HepG2 (cell line): ENCODE measurements around the gene SERPINA6. TPM values are rescaled to one million over a fixed set of nuclear protein-coding genes. Genes with fewer than 3 reads are reported as not detected.

Experiments used
- ETS1 ChIP-seq: sonication (generic); formaldehyde crosslinking; IDR thresholded peaks from 2 replicates; pipeline ENCODE4 v1.4.0; 2020; ENCODE audit warnings: missing genetic modification reagents
- HHEX ChIP-seq: IDR thresholded peaks from 2 replicates; pipeline ENCODE4 v1.6.1; 2016; ENCODE audit warnings: control low read depth
- JUN ChIP-seq: sonication (generic); formaldehyde crosslinking; IDR thresholded peaks from 2 replicates; pipeline ENCODE4 v1.4.0; 2020; ENCODE audit warnings: mild to moderate bottlenecking, missing genetic modification reagents
- KLF12 ChIP-seq: sonication (generic); formaldehyde crosslinking; IDR thresholded peaks from 2 replicates; pipeline ENCODE4 v1.4.0; 2020; ENCODE audit warnings: missing genetic modification reagents, borderline replicate concordance
- MEF2D ChIP-seq: sonication (generic); formaldehyde crosslinking; IDR thresholded peaks from 2 replicates; pipeline ENCODE4 v1.5.1; 2020; ENCODE audit warnings: mild to moderate bottlenecking, missing genetic modification reagents
- MXD1 ChIP-seq: sonication (generic); formaldehyde crosslinking; IDR thresholded peaks from 2 replicates; pipeline ENCODE4 v1.4.0; 2020; ENCODE audit warnings: mild to moderate bottlenecking, missing genetic modification reagents
- NCOA2 ChIP-seq: sonication (generic); formaldehyde crosslinking; IDR thresholded peaks from 2 replicates; pipeline ENCODE4 v1.8.0; 2022; ENCODE audit warnings: inconsistent platforms
- NFYC ChIP-seq: IDR thresholded peaks from 2 replicates; pipeline ENCODE4 v1.6.1; 2016; ENCODE audit warnings: missing genetic modification reagents, missing compliant biosample characterization
- TBP ChIP-seq: sonication (generic); formaldehyde crosslinking; IDR thresholded peaks from 2 replicates; pipeline ENCODE4 v1.5.0; 2020; ENCODE audit warnings: missing genetic modification reagents
- TOE1 ChIP-seq: sonication (generic); formaldehyde crosslinking; IDR thresholded peaks from 2 replicates; pipeline ENCODE4 v1.4.0; 2020; ENCODE audit warnings: mild to moderate bottlenecking, missing genetic modification reagents
- ZNF124 ChIP-seq: sonication (generic); formaldehyde crosslinking; IDR thresholded peaks from 2 replicates; pipeline ENCODE4 v1.4.0; 2020; ENCODE audit warnings: missing genetic modification reagents
- ZNF543 ChIP-seq: sonication (generic); formaldehyde crosslinking; IDR thresholded peaks from 2 replicates; pipeline ENCODE4 v1.4.0; 2020; ENCODE audit warnings: mild to moderate bottlenecking, missing genetic modification reagents
- ZNF740 ChIP-seq: sonication (generic); formaldehyde crosslinking; IDR thresholded peaks from 2 replicates; pipeline ENCODE4 v1.4.0; 2020; ENCODE audit warnings: missing genetic modification reagents
- ZNF749 ChIP-seq: sonication (generic); formaldehyde crosslinking; IDR thresholded peaks from 2 replicates; pipeline ENCODE4 v1.8.0; 2022; ENCODE audit warnings: mild to moderate bottlenecking, missing genetic modification reagents, moderate library complexity, borderline replicate concordance
- ZNF879 ChIP-seq: sonication (generic); formaldehyde crosslinking; IDR thresholded peaks from 2 replicates; pipeline ENCODE4 v1.8.1; 2023; ENCODE audit warnings: missing genetic modification reagents
- polyA plus RNA-seq, 8 experiments: library from polyadenylated mRNA; depleted of rRNA in 3 of 8; stranded (reverse) in 7 of 8; unstranded in 1 of 8; fragments of >200 nt; fragmentation: Illumina TruSeq in 4 of 8; extraction: Trizol in 4 of 8; gene quantifications; 2 replicates each; pipeline versions ENCODE4 v1.2.1 to v1.2.3, GENCODE V29; 2011 to 2016; ENCODE audit warnings: low read depth in 4 of 8, missing spikeins in 1 of 8, mixed read lengths in 1 of 8; ENCODE audit not compliant: insufficient read depth in 1 of 8
- total RNA-seq, 5 experiments: library from RNA; depleted of rRNA; stranded (reverse); fragments of >200 nt; fragmentation: Illumina TruSeq; extraction: Trizol; gene quantifications; 2 replicates each; pipeline ENCODE4 v1.2.3, GENCODE V29; 2016; ENCODE audit warnings: low read depth in 1 of 5
- TF ChIP-seq, protein P1 (sequence below): sonication (generic); formaldehyde crosslinking; IDR thresholded peaks from 2 replicates; pipeline ENCODE4 v1.8.0; 2022; ENCODE audit warnings: mild to moderate bottlenecking, missing genetic modification reagents, moderate library complexity
- TF ChIP-seq, protein P2 (sequence below): IDR thresholded peaks from 2 replicates; pipeline ENCODE4 v1.6.1; 2018; ENCODE audit warnings: missing genetic modification reagents, mild to moderate bottlenecking, missing compliant biosample characterization
- TF ChIP-seq, protein P3 (sequence below): sonication (generic); formaldehyde crosslinking; IDR thresholded peaks from 2 replicates; pipeline ENCODE4 v1.8.0; 2022; ENCODE audit warnings: missing genetic modification reagents, mild to moderate bottlenecking, moderate library complexity, borderline replicate concordance
- TF ChIP-seq, protein P4 (sequence below): sonication (generic); formaldehyde crosslinking; IDR thresholded peaks from 2 replicates; pipeline ENCODE4 v1.5.0; 2020; ENCODE audit warnings: mild to moderate bottlenecking, missing genetic modification reagents

Gene SERPINA6
- total and polyA plus RNA-seq, 2 of the 13 experiments (the other 11 are each of a cell fraction or from before 2014, with no cell fraction given): 260 to 333 TPM

DNA sequence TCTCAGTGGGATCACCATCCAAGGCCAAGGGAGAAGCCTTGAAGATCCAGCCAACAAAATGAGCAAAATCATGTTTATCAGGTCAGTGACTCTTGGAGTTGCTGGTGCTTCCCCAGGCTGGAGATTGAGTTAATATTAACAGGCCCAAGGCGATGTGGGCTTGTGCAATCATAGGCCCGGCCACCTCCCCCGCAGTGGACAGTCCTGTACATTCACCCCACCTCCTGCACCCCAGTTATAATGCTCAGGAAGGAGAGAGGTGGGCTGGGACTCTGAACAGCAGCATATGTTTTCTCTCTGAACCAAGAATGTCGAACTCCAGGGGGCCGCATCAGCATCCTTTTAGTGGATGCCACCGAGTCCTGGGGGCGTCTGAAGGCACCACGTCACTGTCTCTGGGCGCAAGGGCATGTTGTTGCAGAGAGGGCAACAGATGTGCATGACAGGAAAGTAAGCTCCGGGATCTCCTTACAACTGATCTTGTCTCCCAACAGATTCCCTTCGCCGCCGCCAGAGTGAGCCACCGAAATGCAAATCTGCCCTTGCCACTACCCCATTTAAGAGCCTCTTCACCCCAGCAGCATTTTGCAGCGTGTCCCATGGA lies 32.2 kb upstream of the SERPINA6 start (continued):
- no peak for TF ChIP-seq HHEX
- TF ChIP-seq KLF12 (CRISPR knock-in tag): no peak
- no peak for TF ChIP-seq ZNF879
- TF ChIP-seq, protein P1, sequence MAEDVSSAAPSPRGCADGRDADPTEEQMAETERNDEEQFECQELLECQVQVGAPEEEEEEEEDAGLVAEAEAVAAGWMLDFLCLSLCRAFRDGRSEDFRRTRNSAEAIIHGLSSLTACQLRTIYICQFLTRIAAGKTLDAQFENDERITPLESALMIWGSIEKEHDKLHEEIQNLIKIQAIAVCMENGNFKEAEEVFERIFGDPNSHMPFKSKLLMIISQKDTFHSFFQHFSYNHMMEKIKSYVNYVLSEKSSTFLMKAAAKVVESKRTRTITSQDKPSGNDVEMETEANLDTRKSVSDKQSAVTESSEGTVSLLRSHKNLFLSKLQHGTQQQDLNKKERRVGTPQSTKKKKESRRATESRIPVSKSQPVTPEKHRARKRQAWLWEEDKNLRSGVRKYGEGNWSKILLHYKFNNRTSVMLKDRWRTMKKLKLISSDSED: no peak
- no peak for TF ChIP-seq TOE1
- no peak for TF ChIP-seq ZNF740 (CRISPR knock-in tag)
- TF ChIP-seq ZNF543 (CRISPR knock-in tag): no peak
- TF ChIP-seq, protein P2, sequence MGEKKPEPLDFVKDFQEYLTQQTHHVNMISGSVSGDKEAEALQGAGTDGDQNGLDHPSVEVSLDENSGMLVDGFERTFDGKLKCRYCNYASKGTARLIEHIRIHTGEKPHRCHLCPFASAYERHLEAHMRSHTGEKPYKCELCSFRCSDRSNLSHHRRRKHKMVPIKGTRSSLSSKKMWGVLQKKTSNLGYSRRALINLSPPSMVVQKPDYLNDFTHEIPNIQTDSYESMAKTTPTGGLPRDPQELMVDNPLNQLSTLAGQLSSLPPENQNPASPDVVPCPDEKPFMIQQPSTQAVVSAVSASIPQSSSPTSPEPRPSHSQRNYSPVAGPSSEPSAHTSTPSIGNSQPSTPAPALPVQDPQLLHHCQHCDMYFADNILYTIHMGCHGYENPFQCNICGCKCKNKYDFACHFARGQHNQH (CRISPR knock-in tag): peak; percentile 78; the same call in 1 of the 2 replicates
- TF ChIP-seq MXD1 (CRISPR knock-in tag): no peak
- peak; percentile 60; the same call in 1 of the 2 replicates for TF ChIP-seq MEF2D (CRISPR knock-in tag)
- no peak for TF ChIP-seq JUN
- TF ChIP-seq, protein P3, sequence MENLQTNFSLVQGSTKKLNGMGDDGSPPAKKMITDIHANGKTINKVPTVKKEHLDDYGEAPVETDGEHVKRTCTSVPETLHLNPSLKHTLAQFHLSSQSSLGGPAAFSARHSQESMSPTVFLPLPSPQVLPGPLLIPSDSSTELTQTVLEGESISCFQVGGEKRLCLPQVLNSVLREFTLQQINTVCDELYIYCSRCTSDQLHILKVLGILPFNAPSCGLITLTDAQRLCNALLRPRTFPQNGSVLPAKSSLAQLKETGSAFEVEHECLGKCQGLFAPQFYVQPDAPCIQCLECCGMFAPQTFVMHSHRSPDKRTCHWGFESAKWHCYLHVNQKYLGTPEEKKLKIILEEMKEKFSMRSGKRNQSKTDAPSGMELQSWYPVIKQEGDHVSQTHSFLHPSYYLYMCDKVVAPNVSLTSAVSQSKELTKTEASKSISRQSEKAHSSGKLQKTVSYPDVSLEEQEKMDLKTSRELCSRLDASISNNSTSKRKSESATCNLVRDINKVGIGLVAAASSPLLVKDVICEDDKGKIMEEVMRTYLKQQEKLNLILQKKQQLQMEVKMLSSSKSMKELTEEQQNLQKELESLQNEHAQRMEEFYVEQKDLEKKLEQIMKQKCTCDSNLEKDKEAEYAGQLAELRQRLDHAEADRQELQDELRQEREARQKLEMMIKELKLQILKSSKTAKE (CRISPR knock-in tag): peak; percentile 28; the same call in 1 of the 2 replicates
- TF ChIP-seq ETS1 (CRISPR knock-in tag): no peak
- TF ChIP-seq ZNF749 (CRISPR knock-in tag): no peak
- TF ChIP-seq NFYC (CRISPR knock-in tag): no peak
- TF ChIP-seq ZNF124 (CRISPR knock-in tag): peak; percentile 54; the same call in 1 of the 2 replicates
- TF ChIP-seq NCOA2 (CRISPR knock-in tag): peak; percentile 76
- no peak for TF ChIP-seq TBP
- TF ChIP-seq, protein P4, sequence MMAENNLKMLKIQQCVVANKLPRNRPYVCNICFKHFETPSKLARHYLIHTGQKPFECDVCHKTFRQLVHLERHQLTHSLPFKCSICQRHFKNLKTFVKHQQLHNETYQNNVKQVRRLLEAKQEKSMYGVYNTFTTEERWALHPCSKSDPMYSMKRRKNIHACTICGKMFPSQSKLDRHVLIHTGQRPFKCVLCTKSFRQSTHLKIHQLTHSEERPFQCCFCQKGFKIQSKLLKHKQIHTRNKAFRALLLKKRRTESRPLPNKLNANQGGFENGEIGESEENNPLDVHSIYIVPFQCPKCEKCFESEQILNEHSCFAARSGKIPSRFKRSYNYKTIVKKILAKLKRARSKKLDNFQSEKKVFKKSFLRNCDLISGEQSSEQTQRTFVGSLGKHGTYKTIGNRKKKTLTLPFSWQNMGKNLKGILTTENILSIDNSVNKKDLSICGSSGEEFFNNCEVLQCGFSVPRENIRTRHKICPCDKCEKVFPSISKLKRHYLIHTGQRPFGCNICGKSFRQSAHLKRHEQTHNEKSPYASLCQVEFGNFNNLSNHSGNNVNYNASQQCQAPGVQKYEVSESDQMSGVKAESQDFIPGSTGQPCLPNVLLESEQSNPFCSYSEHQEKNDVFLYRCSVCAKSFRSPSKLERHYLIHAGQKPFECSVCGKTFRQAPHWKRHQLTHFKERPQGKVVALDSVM (CRISPR knock-in tag): peak; percentile 61; the same call in 1 of the 2 replicates
